RPMI7951 (cell line): Measurements from ENCODE around the gene FGF1. TPM values are rescaled to one million over a fixed set of nuclear protein-coding genes. Genes with fewer than 3 reads are reported as not detected.

Source experiments
- DNase-seq: peaks from one replicate; pipeline ENCODE4 v3.0.0-alpha.2; 2012; ENCODE audit warnings: low read depth
- total RNA-seq: library from RNA; depleted of rRNA; stranded (reverse); fragments of >200 nt; shearing (Covaris generic); gene quantifications from 2 replicates; pipeline ENCODE4 v1.2.3, GENCODE V29; 2014

The FGF1 gene
- total RNA-seq, 1 experiment from 2014 or later = 13.1 TPM

DNA sequence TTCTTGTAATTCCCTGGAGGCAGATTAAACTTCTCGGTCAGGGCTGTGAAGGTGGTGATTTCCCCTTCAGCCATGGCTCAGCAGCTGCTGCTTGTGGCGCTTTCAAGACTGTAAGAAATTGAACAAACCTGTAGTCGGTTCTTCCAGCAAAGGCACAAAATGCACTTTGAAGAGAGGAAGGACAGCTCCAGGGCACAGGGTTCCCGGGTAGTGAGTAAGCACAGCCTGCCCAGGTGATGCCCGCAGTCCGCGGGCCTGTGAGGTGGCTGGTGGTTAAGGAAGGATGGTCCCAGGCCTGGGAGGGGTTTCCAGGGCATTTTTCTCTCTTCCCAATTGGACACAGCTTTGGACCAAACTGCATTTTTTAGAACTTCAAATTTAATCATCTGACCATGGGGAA, 71.8 kb downstream of the FGF1 start:
- no peak for DNase-seq

DNA sequence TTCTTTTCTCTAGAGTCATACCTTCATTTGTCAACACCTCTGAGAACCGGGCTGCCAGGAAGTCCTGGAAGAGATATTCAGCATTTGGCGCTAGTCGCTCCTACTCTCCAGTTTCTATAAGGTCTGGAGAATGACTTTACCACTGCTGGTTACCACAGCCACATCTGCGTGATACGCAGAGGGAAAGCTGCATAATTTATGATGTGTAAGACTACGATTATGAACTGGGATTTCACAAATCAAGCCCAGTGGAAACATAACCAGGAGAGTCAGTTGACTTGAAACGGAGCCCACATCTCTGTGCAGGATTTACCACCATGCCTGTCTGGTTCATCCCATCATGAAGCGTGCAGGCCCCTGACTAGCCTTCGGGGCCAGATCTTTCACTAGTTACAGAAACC, 72.6 kb downstream of the FGF1 start:
- no peak for DNase-seq

DNA sequence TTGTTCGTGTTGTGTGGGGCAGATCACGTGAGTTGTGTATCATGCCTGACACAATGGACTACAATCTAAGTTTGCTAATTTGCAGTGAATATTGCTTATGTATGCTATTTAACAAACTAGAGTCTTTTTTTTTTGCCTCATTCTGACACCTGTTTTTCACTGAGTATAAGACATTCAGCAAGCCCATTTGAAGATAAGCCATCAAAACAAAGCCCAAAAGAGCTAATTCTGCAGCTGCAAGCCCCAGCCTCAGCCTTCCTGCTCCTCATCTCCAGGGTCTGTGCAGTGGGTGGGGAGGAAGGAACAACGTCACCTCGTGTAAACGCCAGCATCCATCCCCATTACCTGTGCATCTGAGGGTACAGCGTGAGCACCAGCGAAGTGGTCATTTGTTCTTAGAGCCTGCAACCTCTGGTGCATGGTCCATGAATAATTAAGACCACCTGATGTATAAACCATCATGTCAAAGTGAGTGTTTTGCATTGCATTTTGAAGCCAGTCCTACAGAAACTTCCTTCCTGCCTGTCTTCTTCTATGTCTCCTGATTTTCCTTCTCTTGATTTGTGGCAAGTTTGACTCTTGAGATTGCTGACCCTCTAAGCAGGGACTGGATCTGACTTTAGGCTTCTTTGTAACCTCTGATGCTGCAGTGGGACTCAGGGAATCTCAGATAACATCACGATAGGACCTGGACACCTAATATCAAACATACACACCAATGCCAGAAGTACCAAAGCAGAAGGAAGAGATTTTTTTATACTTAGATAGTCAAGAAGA, 73.2 kb downstream of the FGF1 start:
- no peak for DNase-seq

DNA sequence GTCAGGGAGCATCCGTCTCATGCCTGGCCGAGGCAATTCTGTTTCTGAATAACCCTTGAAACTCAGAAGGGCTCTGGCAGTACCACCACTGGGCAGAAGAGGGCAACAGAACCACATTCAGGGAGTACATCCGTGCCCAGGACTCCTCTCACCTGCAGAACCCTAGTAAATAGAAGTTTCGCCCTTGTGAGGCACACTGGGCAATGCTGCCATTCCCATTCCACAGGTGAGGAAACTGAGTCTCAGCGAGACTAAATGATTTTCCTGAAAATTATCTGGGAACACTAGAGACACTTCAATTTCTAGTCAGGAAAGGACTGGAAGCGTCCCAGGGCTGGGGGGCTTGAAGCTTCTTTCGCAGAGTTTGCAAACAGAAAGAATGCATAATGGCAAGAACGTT, 74.7 kb downstream of the FGF1 start:
- DNase-seq = peak; percentile 46

DNA sequence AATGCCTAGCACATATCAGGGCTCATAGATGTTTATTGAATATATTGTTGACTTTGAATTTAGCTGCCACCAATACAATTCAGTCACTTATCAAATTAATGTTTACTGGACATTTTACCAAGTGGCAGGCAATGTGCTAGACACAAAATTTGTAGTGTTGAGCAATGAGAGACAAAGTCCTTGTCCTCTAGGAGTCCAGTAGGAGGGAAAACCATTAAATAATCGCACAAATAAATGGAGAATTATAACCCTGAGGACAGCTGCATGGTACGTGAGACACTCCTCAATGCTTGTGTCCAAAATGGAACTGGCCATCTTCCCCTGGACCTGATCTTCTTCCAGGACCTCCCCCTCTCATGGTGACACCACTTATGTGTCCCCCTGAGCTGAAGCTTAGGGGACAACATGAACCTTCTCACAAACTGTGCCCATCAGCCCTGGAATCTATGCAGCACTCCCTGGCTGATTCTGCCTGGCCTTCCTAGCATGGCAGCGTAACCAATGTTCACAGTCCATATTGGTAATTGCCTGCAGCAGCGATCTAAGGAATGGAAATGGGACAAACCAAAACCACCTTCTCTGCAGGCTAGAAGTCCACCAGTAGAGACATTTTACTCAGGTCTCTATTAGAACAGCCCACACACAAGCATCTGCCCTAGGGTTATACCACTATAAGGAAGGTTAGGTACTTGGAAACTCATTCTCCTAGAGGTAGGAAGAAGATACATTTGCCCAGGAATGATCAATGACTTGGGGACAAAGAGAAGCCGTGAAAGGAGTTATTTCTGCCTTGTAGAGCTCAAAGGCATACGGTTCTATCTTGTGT, 75.5 kb downstream of the FGF1 start:
- no peak for DNase-seq

DNA sequence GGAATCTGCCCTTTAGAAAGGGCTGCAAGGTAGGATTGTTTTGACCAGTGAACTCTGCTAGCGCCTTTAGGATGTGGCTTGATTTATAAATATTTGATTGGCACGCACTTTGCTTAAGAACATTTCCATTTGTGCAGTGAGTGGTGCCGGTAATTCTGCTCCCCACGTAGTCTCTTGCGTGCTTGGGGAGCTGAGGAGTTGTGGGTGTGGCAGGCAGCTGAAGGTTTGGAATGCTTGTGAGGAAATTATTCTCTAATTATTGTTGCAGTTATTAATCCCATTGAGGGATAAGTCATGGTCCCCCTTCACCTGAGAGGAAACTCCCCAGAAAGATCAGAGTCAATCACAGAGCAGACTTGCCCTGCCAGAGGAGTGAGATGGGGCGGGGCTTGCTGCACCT, 76.7 kb downstream of the FGF1 start:
- DNase-seq = no peak

DNA sequence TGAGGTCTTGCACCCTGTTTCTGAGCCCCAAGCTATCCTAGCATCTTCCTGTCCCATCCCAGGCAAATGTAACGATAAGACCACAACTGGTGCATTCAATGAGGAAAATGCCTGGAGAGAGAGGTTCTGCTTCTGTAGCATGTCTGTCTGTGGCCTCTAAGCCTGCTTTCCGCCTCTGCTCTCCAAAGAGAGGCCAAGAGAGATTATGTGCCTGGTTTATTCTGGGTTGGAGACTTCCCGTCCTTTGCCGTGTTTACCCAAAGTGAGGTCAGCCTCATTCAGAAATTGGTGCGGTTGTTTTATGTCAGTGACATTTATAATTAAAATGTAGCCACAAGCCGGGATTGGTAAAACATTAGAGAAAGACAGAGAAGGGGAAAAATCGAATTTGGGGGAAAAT, 77.8 kb downstream of the FGF1 start:
- no peak for DNase-seq

DNA sequence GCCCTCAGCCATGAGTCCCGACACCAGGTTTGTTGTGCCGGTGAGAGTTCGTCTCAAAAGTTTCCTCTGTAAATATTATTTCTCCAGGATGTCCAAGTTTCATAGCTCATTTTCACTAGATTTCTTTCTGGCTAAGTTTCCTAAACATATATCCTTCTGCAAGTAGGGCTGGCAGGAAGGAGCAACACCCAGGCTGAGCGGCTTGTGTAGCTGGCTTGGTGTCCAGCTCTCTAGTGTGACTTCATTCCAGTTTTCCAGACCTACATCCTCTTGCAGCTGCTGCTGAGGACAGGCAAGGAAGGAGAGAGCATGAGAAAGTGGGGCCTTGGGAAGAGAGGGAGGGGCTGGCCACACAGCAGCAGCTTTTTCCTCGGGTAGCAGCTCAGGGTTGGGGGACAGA, 80.3 kb downstream of the FGF1 start:
- no peak for DNase-seq

DNA sequence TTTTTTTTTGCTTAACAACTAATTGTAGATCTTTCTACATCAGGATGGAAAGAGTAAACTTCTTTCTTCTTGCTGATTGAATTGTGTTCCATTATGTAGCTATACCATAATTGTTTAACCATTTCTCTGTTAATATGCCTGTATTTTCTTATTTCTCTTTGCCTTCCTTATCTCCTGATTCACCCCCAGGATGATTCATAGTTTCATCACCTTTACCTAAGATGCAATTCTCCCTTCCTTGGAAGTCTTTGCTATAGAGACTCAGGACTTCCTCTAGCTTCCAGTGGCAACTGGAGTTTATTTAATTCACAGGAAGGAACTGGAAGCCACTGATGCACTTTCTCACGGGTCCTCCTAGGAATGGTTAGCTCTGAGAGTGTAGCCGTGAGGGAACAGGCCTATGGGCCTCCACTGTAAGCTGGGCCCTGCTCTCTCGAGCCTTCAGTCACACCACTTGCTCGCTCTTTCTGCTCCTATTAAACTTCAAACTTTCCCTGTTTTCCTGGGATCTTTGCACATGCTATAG, 83.1 kb downstream of the FGF1 start:
- DNase-seq = no peak

DNA sequence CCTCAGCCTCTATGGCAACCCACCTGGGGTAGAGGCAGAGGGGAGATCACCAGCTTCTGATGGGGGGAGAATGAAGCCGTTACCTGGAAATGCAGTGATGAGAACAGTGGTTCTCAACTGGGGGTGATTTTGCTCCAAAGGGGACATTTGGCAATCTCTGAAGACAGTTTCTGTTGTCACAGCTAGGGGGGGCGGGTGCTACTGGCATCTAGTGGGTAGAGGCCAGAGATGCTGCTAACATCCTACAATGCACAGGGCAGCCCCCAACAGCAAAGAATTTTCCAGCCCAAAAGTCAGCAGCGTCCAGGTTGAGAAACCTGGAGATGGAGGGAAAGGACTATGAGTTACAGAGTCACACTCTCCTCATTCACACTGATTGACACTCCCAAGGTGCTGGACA, 84.5 kb downstream of the FGF1 start:
- DNase-seq = peak; percentile 42

DNA sequence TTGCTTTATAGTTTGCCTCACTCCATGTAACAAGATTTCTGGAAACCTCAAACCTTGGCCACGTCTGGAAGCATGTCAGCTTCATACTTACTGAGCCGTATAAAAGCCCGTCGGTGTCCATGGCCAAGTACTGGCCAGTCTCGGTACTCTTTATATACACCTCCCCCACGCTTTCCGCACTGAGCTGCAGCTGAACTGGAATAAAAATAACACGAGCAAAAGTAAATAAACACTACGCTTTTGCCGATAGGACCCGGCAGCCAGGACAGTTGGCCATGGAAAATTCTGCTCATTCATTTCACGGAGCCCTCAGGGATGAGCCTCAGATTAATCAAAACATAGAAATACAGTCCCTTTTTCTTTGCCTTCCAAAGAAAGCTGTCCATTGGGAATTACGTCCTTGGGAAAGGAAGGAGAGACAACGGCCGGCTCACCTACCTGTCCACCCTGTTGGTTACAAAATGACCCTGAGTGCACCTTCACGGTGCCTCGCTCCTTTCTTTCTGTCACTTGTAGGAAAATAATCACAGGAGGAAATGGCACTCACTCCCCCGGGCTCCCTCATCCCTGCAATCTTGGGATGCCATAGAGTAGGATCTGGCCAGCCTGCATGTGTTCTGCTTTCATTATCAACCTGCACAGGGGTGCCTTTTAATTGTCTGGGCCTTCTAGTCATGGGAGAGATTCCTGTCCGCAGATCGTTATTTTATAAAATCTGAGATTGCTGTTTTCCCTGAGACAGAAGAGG, 85.1 kb downstream of the FGF1 start:
- DNase-seq = peak; percentile 78

DNA sequence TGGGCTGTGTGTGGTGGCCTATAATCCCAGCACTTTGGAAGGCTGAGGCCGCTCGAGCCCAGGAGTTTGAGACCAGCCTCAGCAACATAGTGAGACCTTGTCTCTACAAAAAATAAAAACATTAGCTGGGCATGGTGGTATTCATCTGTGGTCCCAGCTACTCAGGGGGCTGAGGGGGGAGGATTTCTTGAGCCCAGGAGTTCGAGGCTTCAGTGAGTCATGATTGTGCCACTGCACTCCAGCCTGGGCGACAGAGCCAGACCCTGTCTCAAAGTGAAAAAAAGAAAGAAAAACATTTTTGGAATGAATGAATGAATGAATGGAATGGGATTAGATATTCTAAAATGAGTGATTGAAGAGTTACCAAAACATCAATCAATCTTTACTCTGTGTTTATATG, 85.8 kb downstream of the FGF1 start:
- DNase-seq = no peak

DNA sequence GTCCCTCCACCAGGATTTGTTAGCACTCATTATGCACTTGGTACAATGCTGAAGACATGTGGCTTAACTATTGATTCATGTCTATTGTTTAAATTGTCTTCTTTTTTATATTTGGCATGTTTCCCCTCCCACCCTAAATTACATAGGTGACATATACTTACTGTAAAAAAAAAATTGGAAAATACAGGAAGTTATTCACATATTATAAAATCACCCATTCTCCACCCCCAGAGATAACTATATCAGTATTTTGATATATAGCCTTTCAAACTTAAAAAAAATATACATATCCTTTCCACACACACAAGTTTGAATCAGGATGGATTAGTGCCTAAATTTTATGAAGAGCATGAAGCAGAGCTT, 87.6 kb downstream of the FGF1 start:
- no peak for DNase-seq

DNA sequence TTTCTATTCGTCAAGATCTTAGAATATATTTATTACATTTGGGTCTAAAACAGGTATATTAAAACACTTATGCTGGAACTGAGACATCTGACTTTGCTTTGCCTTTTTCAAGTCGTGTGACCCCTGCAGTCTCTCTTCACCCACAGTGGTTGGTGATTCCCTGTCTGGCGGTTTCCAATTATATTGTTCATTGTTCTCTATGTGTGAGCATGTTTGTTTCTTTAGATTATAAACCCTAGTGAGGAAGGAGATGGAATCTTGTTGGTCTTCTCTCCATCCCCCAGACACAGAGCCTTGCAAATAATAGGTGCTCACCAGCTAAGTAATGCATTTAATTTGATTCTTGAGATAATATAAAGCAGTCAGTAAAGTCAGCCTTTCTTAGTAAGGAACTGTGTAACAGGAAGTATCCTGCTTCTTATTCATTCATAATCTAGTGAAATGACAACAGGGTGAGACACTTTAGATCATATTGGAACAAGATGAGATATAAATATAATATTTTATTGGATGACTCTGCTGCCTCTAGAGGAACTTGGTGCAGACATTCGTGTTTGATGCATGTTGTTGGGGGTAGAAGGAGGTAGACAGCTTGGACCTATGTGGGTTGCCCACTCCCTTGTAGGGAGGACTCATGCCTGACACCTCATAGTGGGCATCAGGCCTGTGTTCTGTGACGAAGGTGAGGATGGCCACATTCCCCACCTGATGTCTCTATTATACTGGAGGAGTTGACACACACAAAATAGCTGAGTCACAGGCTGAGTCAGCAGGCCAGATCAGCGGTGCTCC, 88.1 kb downstream of the FGF1 start:
- peak; percentile 78 for DNase-seq

DNA sequence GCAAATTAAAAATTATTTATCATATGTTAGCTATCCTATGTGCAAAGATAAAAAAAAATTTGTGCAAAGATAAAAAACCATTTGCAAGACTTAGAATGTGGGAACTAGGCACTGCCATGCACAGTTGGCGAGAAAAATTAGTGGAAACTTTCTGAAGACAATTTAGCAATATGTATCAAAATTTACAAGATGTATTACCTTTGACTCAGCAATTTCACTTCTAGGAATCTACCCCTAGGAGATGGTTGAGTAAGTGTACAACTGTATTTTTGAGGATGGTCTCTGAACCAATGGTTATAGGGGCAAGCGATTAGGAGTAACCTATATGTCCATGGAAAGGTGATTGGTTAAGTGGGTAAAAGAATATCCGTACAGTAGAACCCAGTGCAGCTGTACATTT, 88.9 kb downstream of the FGF1 start:
- no peak for DNase-seq

DNA sequence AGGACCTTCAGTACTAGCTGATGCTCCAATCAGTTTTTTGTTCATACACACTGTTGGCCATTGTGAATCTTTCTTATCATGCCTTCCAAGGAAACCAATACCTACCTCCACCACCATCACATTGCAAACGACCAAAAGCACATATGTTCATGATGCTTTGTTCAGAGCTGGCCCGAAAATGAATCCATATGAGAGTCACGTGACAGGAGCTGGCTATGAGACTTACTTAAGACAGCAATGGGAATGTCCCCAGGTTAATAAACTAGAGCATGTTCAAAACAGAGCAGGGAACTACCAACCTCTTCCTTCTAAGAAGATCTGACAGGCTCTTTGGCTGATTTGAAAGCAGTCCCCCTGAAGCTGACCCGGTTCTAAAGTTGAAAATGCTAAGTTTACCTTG, 93.5 kb downstream of the FGF1 start:
- no peak for DNase-seq

DNA sequence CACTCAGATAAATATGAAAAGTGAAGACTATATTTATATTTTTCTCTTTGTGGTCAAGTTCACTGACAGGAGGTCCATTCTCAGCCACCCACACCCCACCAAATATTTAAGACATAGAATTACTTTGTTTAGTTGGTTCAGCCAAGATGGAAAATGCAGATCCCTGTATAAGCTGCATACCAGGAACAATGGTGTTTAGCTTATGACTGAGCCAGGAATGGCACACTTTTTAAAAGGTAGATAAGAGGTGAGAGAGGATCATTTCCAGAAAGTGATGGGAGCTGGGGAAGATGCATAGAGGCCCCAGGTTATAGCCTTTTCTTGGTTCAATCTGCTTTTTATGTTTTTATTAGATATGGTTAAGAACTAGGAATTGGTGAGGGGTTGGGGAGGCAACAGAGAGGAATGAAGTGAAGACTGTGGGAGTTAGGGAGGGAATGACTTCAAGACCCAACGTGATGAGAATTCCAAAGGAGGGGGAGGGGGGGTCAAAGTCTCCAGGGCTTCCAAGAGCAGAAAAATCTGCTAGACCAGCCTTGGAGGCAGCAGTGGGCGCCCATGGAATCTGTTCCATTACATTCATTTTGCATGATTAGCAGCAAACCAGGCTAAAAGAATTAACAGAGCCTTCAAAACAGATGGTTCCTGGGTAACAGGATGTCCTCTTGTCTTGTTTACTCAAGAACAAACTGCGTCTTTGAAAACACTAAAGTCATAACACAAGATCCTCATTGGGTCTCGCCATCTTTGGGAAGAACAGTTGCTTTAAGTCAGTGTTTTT, 95.2 kb downstream of the FGF1 start:
- peak; percentile 29 for DNase-seq

DNA sequence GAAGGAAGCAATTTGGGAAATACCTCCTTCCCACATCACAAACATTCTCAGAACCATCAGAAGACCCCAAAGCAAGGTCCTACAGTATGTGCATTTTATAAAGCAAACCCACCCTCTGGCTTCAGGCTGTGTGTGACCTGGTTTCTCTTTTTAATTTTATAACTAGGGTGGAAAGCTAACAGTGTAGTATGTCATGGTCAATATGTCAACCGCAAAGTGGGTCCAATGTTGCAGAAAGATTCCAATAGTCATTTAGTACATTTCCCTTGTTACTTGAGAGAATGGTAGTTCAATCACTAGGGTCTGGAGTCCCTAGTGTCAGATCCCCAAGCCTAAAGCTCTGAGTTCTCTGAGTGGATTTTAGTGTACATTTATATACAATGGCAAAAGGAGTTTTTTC, 96.2 kb downstream of the FGF1 start:
- no peak for DNase-seq

DNA sequence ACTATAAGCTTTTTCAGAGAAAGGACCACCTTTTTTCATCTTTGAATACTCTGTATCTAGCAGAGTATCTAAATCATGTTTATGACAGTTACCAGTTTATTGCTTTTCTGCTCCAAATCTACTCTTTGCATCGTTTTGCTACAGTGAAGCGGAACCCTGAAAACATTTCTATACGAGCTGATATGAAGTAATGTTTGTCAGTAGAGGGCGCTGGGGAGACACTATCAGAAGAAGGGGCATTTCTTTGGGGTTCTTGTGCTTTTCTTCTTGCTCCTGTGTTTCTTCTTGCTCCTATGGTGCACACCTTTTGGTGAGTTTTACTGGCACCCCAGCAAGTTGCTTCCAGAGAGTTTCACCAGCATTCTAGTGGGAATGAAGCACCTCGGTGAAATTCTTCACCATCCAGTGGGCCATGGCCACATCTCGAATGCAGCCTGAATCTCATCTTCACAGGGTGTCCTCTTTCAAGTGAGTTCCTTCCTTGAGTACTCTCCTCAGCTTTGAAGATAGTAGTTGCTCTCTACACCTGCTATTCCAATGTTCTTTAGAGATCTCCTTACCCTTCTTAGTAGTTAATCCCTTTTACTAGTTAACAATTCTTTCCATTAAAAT, 98.4 kb downstream of the FGF1 start:
- DNase-seq = peak; percentile 43

DNA sequence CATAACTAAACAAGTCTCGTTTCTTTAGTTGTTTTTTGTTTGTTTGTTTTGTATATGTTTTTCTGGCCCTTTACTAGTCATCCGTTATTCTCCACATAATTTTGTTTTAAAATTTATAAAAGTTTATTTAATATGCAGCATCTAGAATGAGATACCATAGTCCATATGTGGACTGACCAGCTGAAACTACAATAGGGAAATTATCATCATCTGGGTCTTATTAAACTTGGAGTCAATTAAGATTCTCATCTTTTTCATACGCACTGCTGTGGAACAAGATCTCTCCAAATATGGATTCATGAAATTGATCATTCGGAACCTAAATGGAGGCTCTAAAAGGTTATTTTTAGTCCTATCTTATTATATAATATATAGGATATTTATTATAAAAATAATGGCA, 99.3 kb downstream of the FGF1 start:
- no peak for DNase-seq
